ENCODE results near the gene GPR183.
"Not testable (repeated sequence)": the region's sequence is repeated elsewhere in the genome, so short reads cannot be mapped to it uniquely, and the experiment has no call there.

GPR183 gene

GRCh38 chr13:99250982-99251825, 56.0 kb downstream of the GPR183 start:
- no peak overlapping the region for H3K4me3 ChIP-seq (ENCODE audit: low read depth, low read length)

- not testable (repeated sequence) for H3K4me3 ChIP-seq (ENCODE audit: low read depth, low read length)
These were observed 57.6 kb downstream of the GPR183 start for GRCh38 chr13:99249606-99250005.

- not testable (repeated sequence) for H3K4me3 ChIP-seq (ENCODE audit: low read depth, low read length)
These were observed 58.0 kb downstream of the GPR183 start for GRCh38 chr13:99249178-99249577.

GRCh38 chr13:99246100-99246499, 61.1 kb downstream of the GPR183 start:
- H3K4me3 ChIP-seq (ENCODE audit: low read depth, low read length): no peak overlapping the region

All from iPS-11a (cell line).